HL-60/S4 treated with phorbol 12-myristate 13-acetate at 8.2 ng/mL for 4 days and 3 days (cell line): ENCODE measurements around the gene B4GALNT4.
"Not testable (repeated sequence)": the region's sequence is repeated elsewhere in the genome, so short reads cannot be mapped to it uniquely, and the experiment has no call there.

Source experiments
- in situ Hi-C: fragments of 300-500 bp; cut with MboI; formaldehyde crosslinking; loops from 2 replicates; pipeline ENCODE4 v1.15.0; 2022; ENCODE audit warnings: low sequenced_read_pairs

The B4GALNT4 gene

DNA sequence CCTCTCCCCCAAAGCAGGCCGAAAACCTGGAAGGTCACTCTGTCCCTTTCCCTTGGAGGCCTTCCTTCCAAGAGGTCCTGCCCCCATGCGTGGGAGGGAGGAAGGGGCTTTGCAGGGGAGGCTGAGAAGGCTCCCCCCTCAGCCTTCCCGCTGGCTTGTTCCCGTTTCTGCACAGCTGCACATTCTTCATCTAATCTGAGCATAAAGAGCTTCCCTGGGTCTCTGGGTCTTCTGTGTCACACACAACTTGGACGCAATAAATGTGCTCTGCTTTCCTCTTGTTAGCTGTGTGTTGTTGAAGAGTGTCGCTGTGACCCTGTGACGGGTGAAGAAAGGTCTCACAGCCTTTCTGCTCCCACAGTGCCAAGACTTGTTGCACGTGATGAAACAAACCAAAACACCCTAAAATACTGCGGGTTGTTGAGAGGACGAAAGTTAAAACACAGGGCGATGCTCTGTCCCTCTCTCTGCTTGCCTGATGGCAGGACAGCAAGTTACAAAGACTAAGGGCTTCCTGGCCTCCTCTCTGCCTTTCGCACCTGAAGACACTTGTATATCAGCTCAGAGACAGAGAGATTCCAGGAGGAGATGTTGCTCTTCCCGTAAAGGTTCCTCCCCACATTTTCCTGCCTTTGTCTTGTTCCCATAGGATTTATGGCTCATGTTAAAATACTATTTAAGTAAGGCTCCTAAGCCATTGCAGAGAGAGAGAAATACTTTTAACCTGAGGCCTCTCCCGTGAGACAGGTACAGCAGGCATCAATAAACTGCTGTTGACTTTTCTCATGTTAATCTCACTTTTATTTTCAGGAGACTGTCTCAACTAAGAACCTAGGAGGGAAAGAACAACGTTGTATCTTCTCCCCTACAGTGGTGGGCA is 33.3 kb upstream of the B4GALNT4 start:
- in situ Hi-C loops, result no loop called here

DNA sequence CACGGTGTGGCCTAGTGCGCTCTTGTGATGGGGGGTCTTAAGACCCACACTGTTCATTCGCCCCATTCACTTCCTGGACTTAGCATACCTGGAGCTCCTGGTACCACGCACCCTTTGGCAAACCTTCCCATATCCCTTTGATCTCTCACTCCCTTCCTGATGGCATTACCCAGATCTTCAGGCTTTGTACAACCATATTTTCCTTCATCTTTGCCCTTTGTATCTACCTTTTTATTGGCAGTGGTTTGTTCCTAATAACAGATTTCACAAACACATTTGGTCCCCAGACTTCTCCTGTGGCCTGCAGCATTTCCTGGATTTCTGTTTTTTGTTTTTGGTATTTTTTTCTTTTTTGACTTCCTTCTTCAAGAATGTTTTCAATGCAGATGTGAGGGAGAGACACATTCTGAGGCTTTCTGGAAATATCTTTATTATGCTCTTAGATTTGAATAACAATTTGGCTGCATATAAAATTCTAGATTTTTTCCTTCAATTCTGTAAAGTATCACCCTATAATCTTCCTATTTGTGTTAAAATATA is 32.6 kb upstream of the B4GALNT4 start:
- in situ Hi-C loops, result no loop called here

DNA sequence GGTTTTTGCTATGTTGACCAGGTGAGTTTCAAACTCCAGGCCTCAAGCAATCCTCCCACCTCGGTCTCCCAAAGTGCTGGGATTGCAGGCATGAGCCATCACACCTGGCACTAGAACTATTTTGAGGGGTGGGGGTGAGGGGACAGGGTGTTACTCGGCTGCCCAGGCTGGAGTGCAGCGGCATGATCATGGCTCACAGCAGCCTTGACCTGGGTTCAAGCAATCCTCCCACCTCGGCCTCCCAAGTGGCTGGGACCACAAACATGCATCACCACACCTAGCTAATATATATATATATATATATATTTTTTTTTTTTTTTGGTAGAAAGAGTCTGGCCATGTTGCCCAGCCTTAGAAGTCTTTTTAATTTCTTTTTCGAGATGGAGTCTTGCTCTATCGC is 31.6 kb upstream of the B4GALNT4 start:
- in situ Hi-C loops, result no loop called here

- in situ Hi-C loops, result no loop called here
These were observed 29.3 kb upstream of the B4GALNT4 start for GRCh38 chr11:339963-340362.

DNA sequence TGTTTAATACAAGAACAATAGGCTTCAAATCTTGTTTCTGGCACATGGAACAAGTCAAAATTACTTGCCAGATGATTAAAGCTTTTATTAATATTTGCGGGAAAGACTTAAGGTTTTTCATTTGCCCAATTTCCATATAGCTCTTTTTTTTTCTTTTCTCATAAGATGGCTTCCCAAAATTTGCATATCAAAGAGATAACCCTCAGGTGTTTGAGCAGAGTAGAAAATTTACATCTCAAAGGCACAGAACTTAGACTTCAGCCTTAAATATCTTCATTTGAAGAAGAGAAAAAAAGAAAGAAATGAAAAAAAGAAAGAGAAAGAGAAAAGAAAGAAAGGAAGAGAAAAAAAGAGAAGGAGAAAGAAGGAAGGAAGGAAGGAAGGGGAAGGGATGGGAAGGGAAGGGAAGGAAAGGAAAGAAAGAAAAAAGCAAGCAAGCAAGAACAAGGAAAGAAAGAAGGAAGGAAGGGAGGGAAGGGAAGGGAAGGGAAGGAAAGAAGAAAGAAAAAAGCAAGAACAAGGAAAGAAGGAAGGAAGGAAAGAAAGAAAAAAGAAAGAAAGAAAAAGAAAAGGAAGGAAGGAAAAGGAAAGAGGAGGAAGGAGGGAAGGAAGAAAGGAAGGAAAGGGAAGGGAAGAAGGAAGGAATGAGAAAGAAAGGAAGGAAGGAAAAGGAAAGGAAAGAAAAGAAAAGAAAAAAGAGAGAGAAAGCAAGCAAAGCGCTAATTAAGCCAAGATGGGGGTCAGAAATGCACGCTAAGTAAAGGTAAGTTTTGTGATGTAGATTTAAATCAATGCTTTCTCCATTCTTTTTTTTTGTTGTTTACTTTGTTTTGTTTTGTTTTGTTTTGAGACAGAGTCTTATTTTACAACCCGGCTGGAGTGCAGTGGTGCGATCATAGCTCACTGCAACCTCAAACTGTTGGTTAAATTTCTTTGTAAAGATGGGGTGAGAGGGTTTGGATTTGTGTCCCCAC is 28.5 kb upstream of the B4GALNT4 start:
- in situ Hi-C loops, result no loop called here

DNA sequence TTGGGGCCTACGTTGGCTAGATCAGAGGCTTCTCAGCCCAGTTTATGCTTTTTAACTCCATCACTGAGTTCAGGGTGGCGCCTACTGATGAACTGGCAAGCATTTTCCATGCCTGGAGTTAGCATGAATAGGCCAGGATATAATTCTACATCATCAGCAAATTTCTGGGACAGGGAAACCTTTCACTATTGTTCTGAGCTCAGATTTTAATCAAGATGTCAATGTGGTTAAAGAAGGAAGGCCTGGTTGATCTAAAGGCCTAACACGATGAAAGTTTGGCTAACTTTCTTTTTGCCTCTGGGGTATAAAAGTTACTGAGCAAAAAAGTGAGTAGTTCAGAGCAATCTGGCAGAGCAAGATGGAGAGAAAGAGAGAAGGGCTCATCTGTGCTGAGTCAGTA is 27.0 kb upstream of the B4GALNT4 start:
- in situ Hi-C loops, result no loop called here

DNA sequence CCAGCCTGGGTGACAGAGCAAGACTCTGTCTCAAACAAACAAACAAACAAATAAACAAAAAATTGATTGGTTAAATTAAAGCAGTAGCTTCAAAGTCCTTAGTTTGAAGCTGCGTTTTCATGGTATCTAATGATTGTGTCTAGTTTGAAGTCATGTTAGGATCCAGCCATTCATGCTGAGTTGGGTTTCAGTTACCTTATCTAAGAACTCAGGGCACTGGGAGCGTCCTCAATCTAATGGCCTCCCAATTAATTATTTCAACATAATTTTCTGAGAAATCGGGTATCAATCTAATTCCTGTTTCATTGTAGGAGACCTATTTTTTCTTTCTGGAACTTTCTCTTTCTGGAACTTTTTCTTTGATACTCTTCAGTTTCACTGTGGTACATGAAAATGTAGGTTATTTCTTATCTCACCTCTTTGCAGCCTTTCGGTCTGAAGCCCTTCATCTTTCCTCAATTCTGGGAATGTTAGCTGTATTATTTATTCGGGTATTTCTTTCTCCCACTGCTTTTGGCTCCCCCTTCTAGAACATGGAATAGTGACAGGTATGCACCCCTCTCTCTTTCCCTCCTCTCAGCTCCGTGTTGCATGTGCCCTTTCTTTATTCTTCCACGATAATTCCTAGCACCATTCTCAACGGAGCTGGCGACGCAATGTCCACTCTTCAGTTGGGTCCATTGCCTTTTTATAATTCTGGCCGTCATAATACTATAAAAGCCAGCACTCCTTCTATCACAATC is 24.3 kb upstream of the B4GALNT4 start:
- in situ Hi-C loops, result no loop called here

GRCh38 chr11:346529-346928 is 22.8 kb upstream of the B4GALNT4 start:
- in situ Hi-C loops, result no loop called here

- in situ Hi-C loops, result not testable (repeated sequence)
These were observed 19.9 kb upstream of the B4GALNT4 start for GRCh38 chr11:349270-349954.

DNA sequence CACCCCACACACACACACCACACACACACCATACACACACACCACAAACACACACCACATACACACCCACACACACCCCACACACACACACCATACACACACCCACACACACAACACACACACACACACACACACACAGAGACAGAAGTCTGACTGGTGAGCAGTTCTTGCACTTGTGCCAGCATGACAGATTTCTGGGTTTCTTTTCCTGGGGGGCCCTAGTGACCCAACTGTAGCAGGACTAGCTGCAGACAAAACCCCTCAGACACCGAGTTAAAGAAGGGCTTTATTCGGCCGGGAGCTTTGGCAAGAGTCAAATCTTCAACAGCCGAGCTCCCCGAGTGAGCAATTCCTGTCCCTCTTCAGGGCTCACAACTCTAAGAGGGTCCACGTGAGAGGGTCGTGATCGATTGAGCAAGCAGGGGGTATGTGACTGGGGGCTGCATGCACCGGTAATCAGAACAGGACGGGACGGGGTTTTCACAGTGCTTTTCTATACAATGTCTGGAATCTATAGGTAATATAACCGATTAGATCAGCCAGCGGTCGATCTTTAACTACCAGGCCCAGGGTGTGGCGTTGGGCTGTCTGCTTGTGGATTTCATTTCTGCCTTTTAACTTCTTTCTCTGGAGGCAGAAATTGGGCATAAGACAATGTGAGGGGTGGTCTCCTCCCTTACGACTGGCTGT is 19.1 kb upstream of the B4GALNT4 start:
- in situ Hi-C loops, result not testable (repeated sequence)

DNA sequence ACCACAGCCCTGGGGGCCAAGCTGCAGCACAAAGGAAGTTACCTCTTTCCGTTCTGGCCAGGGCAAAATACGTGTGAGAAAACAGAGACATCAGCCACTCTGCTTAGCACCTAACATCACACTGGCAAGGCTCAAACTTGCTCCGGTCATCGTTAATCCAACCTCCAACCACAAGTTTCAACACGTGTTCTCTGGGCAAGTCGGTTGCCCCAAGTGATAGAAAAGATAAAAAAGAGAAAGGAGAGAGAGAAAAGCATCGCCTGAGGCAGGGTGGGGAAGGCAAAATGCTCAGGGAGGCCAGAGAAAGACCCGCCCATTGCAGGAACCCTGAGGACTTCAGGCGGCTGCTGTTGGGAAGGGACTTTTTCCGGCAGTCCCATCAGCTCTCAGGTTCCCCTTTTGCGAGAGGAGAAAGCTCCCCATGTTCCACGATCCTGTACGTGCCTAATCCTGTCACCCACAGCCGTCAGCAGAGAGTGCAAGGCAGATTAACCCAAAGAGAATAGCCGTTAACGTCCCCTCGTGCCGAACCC is 18.5 kb upstream of the B4GALNT4 start:
- in situ Hi-C loops, result no loop called here

DNA sequence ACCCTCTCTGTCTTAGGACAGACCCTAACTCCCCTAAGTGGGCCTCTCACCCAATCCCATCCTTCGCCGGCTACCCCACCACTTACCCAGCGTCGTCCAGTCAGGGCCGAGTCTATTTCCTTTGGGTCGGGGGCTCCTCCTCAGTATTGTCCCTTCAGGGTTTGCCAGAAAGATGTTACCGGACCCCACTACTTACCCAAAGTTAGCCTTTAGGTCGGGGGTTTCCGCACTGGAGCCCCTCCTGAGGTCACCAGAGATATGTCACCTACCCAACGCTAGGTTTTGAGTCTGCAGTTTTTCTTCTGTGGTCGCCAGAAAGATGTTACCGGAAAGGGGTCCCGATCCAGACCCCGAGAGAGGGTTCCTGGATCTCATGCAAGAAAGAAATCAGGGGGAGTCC is 17.9 kb upstream of the B4GALNT4 start:
- in situ Hi-C loops, result no loop called here

DNA sequence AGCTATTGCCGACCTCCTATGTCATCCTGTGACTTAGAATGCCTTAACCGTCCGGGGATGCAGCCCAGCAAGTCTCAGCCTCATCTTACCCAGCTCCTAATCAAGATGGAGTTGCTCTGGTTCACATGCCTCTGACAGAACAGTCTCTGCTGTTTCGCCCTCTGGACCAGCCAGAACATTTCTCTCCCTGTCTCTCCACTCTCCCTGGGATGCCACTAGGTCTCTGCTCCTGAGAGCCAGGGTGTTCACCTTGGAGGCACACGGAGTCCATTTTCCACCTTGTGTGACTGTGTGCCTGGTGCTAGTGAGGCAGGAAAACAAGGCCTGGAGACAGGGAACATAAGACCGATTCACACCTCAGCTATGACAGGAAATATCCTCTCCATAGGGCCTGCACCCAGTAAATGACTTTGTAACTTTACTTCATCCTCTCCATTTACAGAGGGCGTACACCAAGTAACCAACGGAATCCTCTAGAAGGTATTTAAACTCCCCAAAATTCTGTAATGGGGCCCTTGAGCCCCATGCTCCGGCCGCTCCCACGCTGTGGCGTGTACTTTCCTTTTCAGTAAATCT is 16.8 kb upstream of the B4GALNT4 start:
- in situ Hi-C loops, result no loop called here

DNA sequence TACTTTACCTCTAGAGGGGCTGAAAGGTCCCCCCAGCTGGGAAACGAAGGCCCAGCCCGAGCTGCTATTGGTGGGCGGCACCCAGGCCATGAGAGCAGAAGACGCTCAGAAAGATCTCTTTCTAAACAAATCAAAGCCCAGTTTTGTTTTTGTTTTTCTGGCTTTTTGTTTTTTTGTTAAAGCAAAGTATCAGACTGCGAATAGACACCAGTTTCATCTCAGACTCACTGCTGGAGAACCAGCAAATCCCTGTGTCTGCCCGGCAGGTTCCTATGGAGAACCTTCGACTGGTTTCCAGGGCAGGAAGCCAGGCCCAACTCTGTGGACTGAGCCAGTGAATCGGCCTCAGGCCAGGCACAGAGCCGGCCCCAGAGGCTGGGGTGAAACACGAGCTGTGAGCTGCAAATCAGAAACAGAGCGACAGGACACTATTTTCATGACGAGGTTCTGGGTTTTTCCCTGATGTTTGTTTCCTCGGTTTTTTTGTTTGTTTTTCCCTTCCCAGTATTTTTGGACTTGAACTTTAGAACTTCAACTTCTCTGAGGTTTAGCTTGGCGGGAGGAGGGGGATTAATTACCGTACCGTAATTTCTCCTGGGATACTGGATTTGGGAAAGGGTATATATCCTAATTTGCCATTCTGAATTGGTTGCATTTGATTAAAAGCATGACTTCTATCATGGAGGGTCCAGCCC is 16.0 kb upstream of the B4GALNT4 start:
- in situ Hi-C loops, result no loop called here

GRCh38 chr11:355581-356458 is 13.5 kb upstream of the B4GALNT4 start:
- in situ Hi-C loops, result no loop called here

DNA sequence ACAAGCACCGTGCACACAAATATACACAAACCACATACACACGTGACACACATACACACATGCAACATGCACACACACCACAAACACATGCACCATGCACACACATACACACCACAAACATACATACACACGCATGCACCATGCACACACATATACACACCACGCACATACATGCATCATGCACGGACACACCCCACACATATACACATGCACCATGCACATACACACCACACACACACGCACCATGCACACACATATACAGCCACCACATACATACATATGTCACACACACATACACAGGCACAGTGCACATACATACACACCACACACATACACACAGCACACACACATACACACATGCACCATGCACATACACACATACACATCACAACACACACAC is 12.7 kb upstream of the B4GALNT4 start:
- in situ Hi-C loops, result no loop called here

GRCh38 chr11:357582-357981 is 11.7 kb upstream of the B4GALNT4 start:
- in situ Hi-C loops, result no loop called here
